Endothelial cell of umbilical vein (primary cell): Measurements from ENCODE around the gene C7orf33.

Source experiments
- FOS ChIP-seq: IDR thresholded peaks from 2 replicates; pipeline ENCODE4 v1.6.1; 2011; ENCODE audit warnings: mild to moderate bottlenecking, low read length, moderate library complexity, borderline replicate concordance; ENCODE audit not compliant: insufficient read depth
- POLR2A ChIP-seq: IDR thresholded peaks from 2 replicates; pipeline ENCODE4 v1.6.1; 2012; ENCODE audit warnings: low read depth, mild to moderate bottlenecking, control low read depth, low read length
- POLR2AphosphoS5 ChIP-seq: IDR thresholded peaks from 2 replicates; pipeline ENCODE4 v1.6.1; 2012; ENCODE audit warnings: low read depth, mild to moderate bottlenecking, control low read depth, low read length, moderate library complexity; ENCODE audit not compliant: insufficient read depth
- TF ChIP-seq, protein P1 (sequence below), 2 donors: IDR thresholded peaks; 1 replicate in 1 of 2; 2 replicates in 1 of 2; pipeline ENCODE4 v1.5.1; 2011; ENCODE audit warnings: low read length in 2 of 2, mild to moderate bottlenecking in 2 of 2, moderate library complexity in 2 of 2, control low read depth in 1 of 2, inconsistent platforms in 1 of 2, low read depth in 1 of 2; ENCODE audit not compliant: insufficient read depth in 1 of 2; ENCODE audit errors: extremely low read depth in 1 of 2

DNA sequence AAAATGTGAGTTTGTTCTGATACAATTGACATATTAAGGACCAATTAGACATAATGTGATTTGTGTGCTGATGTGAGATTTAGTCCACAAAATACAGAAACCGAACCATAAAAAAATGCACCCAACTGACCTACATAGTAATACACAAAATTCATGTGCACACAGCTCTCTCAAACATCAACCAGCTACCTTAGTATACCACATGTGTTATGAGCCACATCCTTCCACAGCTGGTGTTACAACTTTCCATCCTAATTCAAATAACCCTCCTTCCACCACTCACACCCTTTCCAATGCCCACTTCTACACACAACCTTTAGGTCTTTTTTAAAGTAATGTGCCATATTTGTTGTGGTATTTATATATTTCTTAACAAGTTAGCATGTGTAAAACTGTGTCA, 31.7 kb upstream of the C7orf33 start:
- TF ChIP-seq, protein P1, sequence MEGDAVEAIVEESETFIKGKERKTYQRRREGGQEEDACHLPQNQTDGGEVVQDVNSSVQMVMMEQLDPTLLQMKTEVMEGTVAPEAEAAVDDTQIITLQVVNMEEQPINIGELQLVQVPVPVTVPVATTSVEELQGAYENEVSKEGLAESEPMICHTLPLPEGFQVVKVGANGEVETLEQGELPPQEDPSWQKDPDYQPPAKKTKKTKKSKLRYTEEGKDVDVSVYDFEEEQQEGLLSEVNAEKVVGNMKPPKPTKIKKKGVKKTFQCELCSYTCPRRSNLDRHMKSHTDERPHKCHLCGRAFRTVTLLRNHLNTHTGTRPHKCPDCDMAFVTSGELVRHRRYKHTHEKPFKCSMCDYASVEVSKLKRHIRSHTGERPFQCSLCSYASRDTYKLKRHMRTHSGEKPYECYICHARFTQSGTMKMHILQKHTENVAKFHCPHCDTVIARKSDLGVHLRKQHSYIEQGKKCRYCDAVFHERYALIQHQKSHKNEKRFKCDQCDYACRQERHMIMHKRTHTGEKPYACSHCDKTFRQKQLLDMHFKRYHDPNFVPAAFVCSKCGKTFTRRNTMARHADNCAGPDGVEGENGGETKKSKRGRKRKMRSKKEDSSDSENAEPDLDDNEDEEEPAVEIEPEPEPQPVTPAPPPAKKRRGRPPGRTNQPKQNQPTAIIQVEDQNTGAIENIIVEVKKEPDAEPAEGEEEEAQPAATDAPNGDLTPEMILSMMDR (IDR thresholded peaks at IDR 0.05; ENCODE audit: extremely low read depth in 1 of 2, insufficient read depth in 1 of 2, low read depth in 1 of 2, low read length in 2 of 2), result no peak
- TF ChIP-seq POLR2AphosphoS5 (no peak), POLR2A (no peak), FOS (no peak)
